Measurements from ENCODE around the gene ECE2. TPM values are rescaled to one million over a fixed set of nuclear protein-coding genes. Genes with fewer than 3 reads are reported as not detected.

The ECE2 gene
- polyA plus RNA-seq, 1 of the 3 experiments (the other 2 are of a cell fraction), result 0.03 TPM

- no peak for TF ChIP-seq IRF3 (IDR thresholded peaks at IDR 0.05; ENCODE audit: low read depth, low read length)
- TF ChIP-seq EP300 (IDR thresholded peaks at IDR 0.05; ENCODE audit: borderline replicate concordance in 1 of 2, low read depth in 1 of 2, low read length in 1 of 2), result no peak
- no peak for TF ChIP-seq PBX3 (IDR thresholded peaks at IDR 0.05)
- TF ChIP-seq GABPA (IDR thresholded peaks at IDR 0.05; ENCODE audit: low read depth), result no peak
- peak; percentile 32 for TF ChIP-seq CHD2 (IDR thresholded peaks at IDR 0.05; ENCODE audit: low read length, partially characterized antibody)
- TF ChIP-seq MAX (IDR thresholded peaks at IDR 0.05; ENCODE audit: low read depth), result no peak
- TF ChIP-seq RXRA (IDR thresholded peaks at IDR 0.05; ENCODE audit: borderline replicate concordance, low read depth), result no peak
- no peak for TF ChIP-seq JUND (IDR thresholded peaks at IDR 0.05)
- TF ChIP-seq TCF12 (IDR thresholded peaks at IDR 0.05), result no peak
- TF ChIP-seq RFX5 (IDR thresholded peaks at IDR 0.05; ENCODE audit: low read length), result peak; percentile 94
- no peak for TF ChIP-seq USF1 (IDR thresholded peaks at IDR 0.05; ENCODE audit: borderline replicate concordance, low read depth)
- no peak for TF ChIP-seq TAF1 (IDR thresholded peaks at IDR 0.05; ENCODE audit: borderline replicate concordance, low read depth, low read length)
- no peak for TF ChIP-seq SMC3 (IDR thresholded peaks at IDR 0.05; ENCODE audit: low read depth, low read length)
Measured at GRCh38 chr3:184338511-184338945, 62.7 kb downstream of the ECE2 start (continued).

- Histone ChIP-seq H3F3A (replicated peaks; ENCODE audit: insufficient read depth) (peaks cover 24% of the 10 kb centered on the region), H2AFZ (ENCODE audit: low read depth) (no peak overlapping the region), H3K79me2 (ENCODE audit: insufficient read depth) (peaks cover 60% of the 10 kb centered on the region), H3K9ac (peak overlapping the region; percentile 83), H4K20me1 (ENCODE audit: insufficient read depth) (peaks cover 15% of the 10 kb centered on the region; the same call in 1 of the 2 replicates), H3K27ac (ENCODE audit: low read depth in 2 of 2, low read length in 1 of 2) (peak overlapping the region; percentile 90 to 92; a peak in 3 of 4 replicates), H3K4me2 (peak overlapping the region; percentile 85), H3K4me3 (ENCODE audit: low read depth in 2 of 2, low read length in 1 of 2) (peak overlapping the region; percentile 72 to 74; a peak in 3 of 4 replicates), H3K36me3 (replicated peaks in 1 of 2; ENCODE audit: control insufficient read depth in 1 of 2, insufficient read depth in 2 of 2, low read length in 1 of 2) (peaks cover 9 to 34% of the 10 kb centered on the region in 2 experiments), H3K4me1 (ENCODE audit: control insufficient read depth in 1 of 2, insufficient read depth in 2 of 2, low read depth in 1 of 2, low read length in 1 of 2) (peaks cover 35 to 37% of the 10 kb centered on the region in 2 experiments; a peak in 3 of 4 replicates), H3K9me3 (no peaks in the 10 kb centered on the region), H3K9me2 (no peaks in the 10 kb centered on the region), H3K27me3 (ENCODE audit: insufficient read depth) (no peaks in the 10 kb centered on the region)
- 58% methylated on average over 8 of the region's 8 CpGs for WGBS (ENCODE audit: low lambda C conversion rate)
- ChIA-PET POLR2A (interaction anchor here (0.6 to 3.1 kb wide), 7 partner anchors 9 to 506 kb away, joined by 3 to 19 read pairs (median 6); partner anchors contain the start of genes CLCN2 and POLR2H), CTCF (interaction anchor here (0.6 to 5.2 kb wide), 11 partner anchors 9 to 442 kb away, joined by 3 to 63 read pairs (median 3); partner anchors contain the start of genes CLCN2, EEF1AKMT4 and POLR2H)
- DNase-seq, result no peak
- no peak for TF ChIP-seq NRF1 (IDR thresholded peaks at IDR 0.05; ENCODE audit: low read depth, low read length)
- no peak for TF ChIP-seq USF2 (IDR thresholded peaks at IDR 0.05; ENCODE audit: borderline replicate concordance, low read depth, low read length)
- no peak for TF ChIP-seq EZH2phosphoT487 (IDR thresholded peaks at IDR 0.05; ENCODE audit: borderline replicate concordance, low read depth)
- no peak for TF ChIP-seq MAX (IDR thresholded peaks at IDR 0.05; ENCODE audit: low read depth)
- TF ChIP-seq FOXJ3 (CRISPR knock-in tag; IDR thresholded peaks at IDR 0.05), result no peak
- TF ChIP-seq REST (IDR thresholded peaks at IDR 0.05; ENCODE audit: low read depth, low read length), result no peak
- no peak for TF ChIP-seq TCF12 (IDR thresholded peaks at IDR 0.05)
- no peak for TF ChIP-seq IRF3 (IDR thresholded peaks at IDR 0.05; ENCODE audit: low read depth, low read length)
- TF ChIP-seq FOSL2 (IDR thresholded peaks at IDR 0.05; ENCODE audit: borderline replicate concordance, low read depth), result no peak
- no peak for TF ChIP-seq JUND (IDR thresholded peaks at IDR 0.05)
Measured at GRCh38 chr3:184339001-184339400, 63.2 kb downstream of the ECE2 start.

Measured in SK-N-SH (cell line).